Measurements from ENCODE around the gene MTA2.

DNA sequence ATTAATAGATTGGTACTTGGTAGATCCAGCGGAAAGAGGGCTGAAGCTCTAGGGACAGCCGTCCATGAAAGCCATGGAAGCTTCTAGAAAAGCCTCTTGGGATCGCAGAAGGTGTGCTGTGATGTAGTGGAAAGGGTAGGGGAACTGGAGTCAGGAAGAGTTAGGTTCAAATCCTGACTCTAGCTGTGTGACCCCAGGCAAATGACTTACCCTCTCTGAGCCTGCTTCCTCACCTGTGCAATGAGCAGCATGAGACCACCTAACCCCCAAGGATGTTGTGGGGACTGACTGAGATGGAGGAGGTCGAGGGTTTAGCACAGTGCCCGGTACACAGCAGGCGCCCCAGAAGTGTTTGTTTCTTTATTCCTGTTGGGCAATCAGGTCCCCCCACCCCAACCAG, 8.7 kb upstream of the MTA2 start:
- TF ChIP-seq, protein P1, sequence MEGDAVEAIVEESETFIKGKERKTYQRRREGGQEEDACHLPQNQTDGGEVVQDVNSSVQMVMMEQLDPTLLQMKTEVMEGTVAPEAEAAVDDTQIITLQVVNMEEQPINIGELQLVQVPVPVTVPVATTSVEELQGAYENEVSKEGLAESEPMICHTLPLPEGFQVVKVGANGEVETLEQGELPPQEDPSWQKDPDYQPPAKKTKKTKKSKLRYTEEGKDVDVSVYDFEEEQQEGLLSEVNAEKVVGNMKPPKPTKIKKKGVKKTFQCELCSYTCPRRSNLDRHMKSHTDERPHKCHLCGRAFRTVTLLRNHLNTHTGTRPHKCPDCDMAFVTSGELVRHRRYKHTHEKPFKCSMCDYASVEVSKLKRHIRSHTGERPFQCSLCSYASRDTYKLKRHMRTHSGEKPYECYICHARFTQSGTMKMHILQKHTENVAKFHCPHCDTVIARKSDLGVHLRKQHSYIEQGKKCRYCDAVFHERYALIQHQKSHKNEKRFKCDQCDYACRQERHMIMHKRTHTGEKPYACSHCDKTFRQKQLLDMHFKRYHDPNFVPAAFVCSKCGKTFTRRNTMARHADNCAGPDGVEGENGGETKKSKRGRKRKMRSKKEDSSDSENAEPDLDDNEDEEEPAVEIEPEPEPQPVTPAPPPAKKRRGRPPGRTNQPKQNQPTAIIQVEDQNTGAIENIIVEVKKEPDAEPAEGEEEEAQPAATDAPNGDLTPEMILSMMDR (IDR thresholded peaks at IDR 0.05) = no peak
- no peak for TF ChIP-seq POLR2A (IDR thresholded peaks at IDR 0.05)

Measured in suprapubic skin (tissue), 3 donors.